Heart right ventricle (tissue), 16 donors: ENCODE results near the gene OR5B2. TPM values are rescaled to one million over a fixed set of nuclear protein-coding genes. Genes with fewer than 3 reads are reported as not detected.

Source experiments
- ATAC-seq, 8 donors: fragments of 200-7000 bp; cut with Tn5 transposase; one replicate each; pipeline ENCODE4 v1.9.1; 2020; ENCODE audit warnings: mild to moderate bottlenecking in 8 of 8, moderate library complexity in 8 of 8, moderate number of reproducible peaks in 1 of 8
- DNase-seq, 2 donors: peaks; one replicate each; pipeline ENCODE4 v3.0.0-alpha.2; 2020
- H3K27ac ChIP-seq, 10 donors: fragments of 200-600 bp; sonication (generic) in 2 of 10; one replicate each; pipeline versions ENCODE4 v1.5.0 to v1.8.0; 2020 to 2022; ENCODE audit warnings: mild to moderate bottlenecking in 3 of 10
- H3K27me3 ChIP-seq, 7 donors: fragments of 200-600 bp; one replicate each; pipeline ENCODE4 v1.8.0; 2021 to 2022; ENCODE audit warnings: mild to moderate bottlenecking in 2 of 7
- H3K36me3 ChIP-seq, 9 donors: fragments of 200-600 bp; sonication (generic) in 1 of 9; one replicate each; pipeline versions ENCODE4 v1.5.0 to v1.8.0; 2020 to 2022; ENCODE audit warnings: mild to moderate bottlenecking in 2 of 9
- H3K4me1 ChIP-seq, 9 donors: fragments of 200-600 bp; sonication (generic) in 1 of 9; one replicate each; pipeline versions ENCODE4 v1.5.0 to v1.8.0; 2020 to 2022; ENCODE audit warnings: mild to moderate bottlenecking in 4 of 9
- H3K4me3 ChIP-seq, 10 donors: fragments of 200-600 bp; sonication (generic) in 2 of 10; one replicate each; pipeline versions ENCODE4 v1.5.0 to v1.8.0; 2020 to 2022; ENCODE audit warnings: mild to moderate bottlenecking in 7 of 10, moderate library complexity in 2 of 10
- H3K9me3 ChIP-seq, 11 donors: fragments of 200-600 bp in 10 of 11; sonication (generic) in 2 of 11; one replicate each; pipeline versions ENCODE4 v1.5.0 to v1.8.0; 2013 to 2022; ENCODE audit warnings: mild to moderate bottlenecking in 2 of 11, control low read depth in 1 of 11, moderate library complexity in 1 of 11
- CTCF ChIP-seq, 9 donors: fragments of 200-600 bp; sonication (generic) in 2 of 9; IDR thresholded peaks; one replicate each; pipeline versions ENCODE4 v1.5.0 to v1.8.0; 2021 to 2022; ENCODE audit warnings: antibody characterized with exemption in 9 of 9, mild to moderate bottlenecking in 5 of 9, moderate library complexity in 1 of 9
- WGBS, 2 donors: extraction: QIAGEN DNeasy Blood & Tissue Kit; methylation state at CpG; one replicate each; pipeline ENCODE4 v1.1.7; 2013; ENCODE audit warnings: inconsistent platforms in 1 of 2; 5-methylcytosine and 5-hydroxymethylcytosine counted together
- intact Hi-C, 10 donors: fragments of 100-400 bp; cut with DNase I; formaldehyde crosslinking; loops; one replicate each; pipeline versions ENCODE4 v1.11.1 to v1.14.2; 2022
- polyA plus RNA-seq, 2 donors: library from polyadenylated mRNA; stranded (reverse); fragments of 200-250 nt; gene quantifications; one replicate each; pipeline ENCODE4 v1.2.3, GENCODE V29; 2013
- total RNA-seq, 10 donors: library from RNA; stranded (reverse); fragmentation: NEBNext Ultra II Directional in 3 of 10; extraction: Animal tissue kit (Norgen Biotek cat#: 25700) in 3 of 10; gene quantifications; one replicate each; pipeline versions ENCODE4 v1.2.1 to v1.2.4, GENCODE V29; 2021 to 2023
- donor health status: Arrhythmogenic right ventricular cardiomyopathy.
- donor health status: ischemic (EF 13 %, LVEDD 7.1; RV severe dilation, severe dysfunction).
- donor health status: healthy with polysubstance abuse.
- donor health status: DM: no; HTN: yes; CAD: no.
- donor health status: DM: no; HTN: no; CAD: no.
- donor health status: ischemic (EF 25% LVEDD 6.9; RV normal size, moderate dysfunction).
- donor health status: ischemic (EF 25% LVEDD 5.7; RV mildly dilated, moderate dysfunction).
- donor health status: healthy.
- donor health status: DM: yes; HTN: yes; CAD: no.
- donor health status: Ischemic cardiomyopathy.
- donor health status: ischemic (EF 35%, LVEDD 5.7; RV mildly dilated, moderate dysfunction).
- donor health status: nonischemic (EF 11% LVEDD 7.7; RV severe dilation, severe dysfunction).
- donor health status: DM: yes; HTN: yes; CAD: no.
- donor health status: PGD.
- donor health status: ischemic (EF 29% LVEDD 5.4; RV normal size, mild dysfunction).
- donor health status: nonischemic (EF 23%, LVEDD 6.1; RV moderate dilation, normal function).

OR5B2 gene
- total and polyA plus RNA-seq, 12 donors, result not detected

GRCh38 chr11:58451585-58451984, 23.7 kb upstream of the OR5B2 start:
- intact Hi-C loops, result loop anchor here in 1 of 10 donors (10.0 kb wide), 1 partner anchor 57 kb away; no protein-coding TSS in a partner anchor
- no peaks in the 10 kb centered on the region for H3K36me3 ChIP-seq
- no peak for TF ChIP-seq CTCF (IDR thresholded peaks at IDR 0.05)
- ATAC-seq (no peak), DNase-seq (no peak)
- H3K4me3 ChIP-seq, result no peak overlapping the region
- no peak overlapping the region for H3K27ac ChIP-seq
- peaks cover 0 to 34% (median 3%) of the 10 kb centered on the region in 11 donors for H3K9me3 ChIP-seq
- no peaks in the 10 kb centered on the region for H3K27me3 ChIP-seq
- WGBS, 2 donors, result 55 to 59% methylated on average over 3 of the region's 3 CpGs
- H3K4me1 ChIP-seq, result no peaks in the 10 kb centered on the region

GRCh38 chr11:58446294-58446693, 18.4 kb upstream of the OR5B2 start:
- H3K27ac ChIP-seq, result no peak overlapping the region
- H3K27me3 ChIP-seq, result no peaks in the 10 kb centered on the region
- DNase-seq (no peak), ATAC-seq (no peak)
- intact Hi-C loops, result no loop called here
- H3K4me1 ChIP-seq, result no peaks in the 10 kb centered on the region
- H3K36me3 ChIP-seq, result no peaks in the 10 kb centered on the region
- no peak for TF ChIP-seq CTCF (IDR thresholded peaks at IDR 0.05)
- 80 to 82% methylated on average over 6 of the region's 6 CpGs for WGBS, 2 donors
- peaks cover 0 to 58% (median 26%) of the 10 kb centered on the region in 11 donors for H3K9me3 ChIP-seq
- H3K4me3 ChIP-seq, result no peak overlapping the region

- Histone ChIP-seq H3K9me3 (peaks cover 0 to 46% (median 26%) of the 10 kb centered on the region in 11 donors), H3K27me3 (no peaks in the 10 kb centered on the region), H3K4me1 (no peaks in the 10 kb centered on the region), H3K27ac (no peak overlapping the region), H3K4me3 (no peak overlapping the region), H3K36me3 (no peaks in the 10 kb centered on the region)
- ATAC-seq, result no peak
- intact Hi-C loops, result no loop called here
- TF ChIP-seq CTCF (IDR thresholded peaks at IDR 0.05), result no peak
- no peak for DNase-seq
- 85 to 94% methylated on average over 2 of the region's 2 CpGs for WGBS, 2 donors
Observed at GRCh38 chr11:58444300-58444699, 16.4 kb upstream of the OR5B2 start.

- TF ChIP-seq CTCF (IDR thresholded peaks at IDR 0.05), result no peak
- intact Hi-C loops, result no loop called here
Observed at GRCh38 chr11:58442136-58442535, 14.2 kb upstream of the OR5B2 start, which contains the start of gene OR5B12. OR5B12 (minus strand) TSS chr11:58442236; CDS start chr11:58440151, 2,085 bp downstream.

More at GRCh38 chr11:58442136-58442535, 14.2 kb upstream of the OR5B2 start, which contains the start of gene OR5B12:
- 86 to 98% methylated on average over 1 of the region's 1 CpG for WGBS, 2 donors
- Histone ChIP-seq H3K9me3 (peaks cover 0 to 39% (median 21%) of the 10 kb centered on the region in 11 donors), H3K27me3 (no peaks in the 10 kb centered on the region), H3K36me3 (no peaks in the 10 kb centered on the region), H3K27ac (no peak within 1 kb of the TSS), H3K4me3 (no peak within 1 kb of the TSS), H3K4me1 (no peaks in the 10 kb centered on the region)
- ATAC-seq (no peak), DNase-seq (no peak)
